NCI-H446 (cell line): ENCODE data around the gene RASA3.
"Not testable (repeated sequence)": the region's sequence is repeated elsewhere in the genome, so short reads cannot be mapped to it uniquely, and the experiment has no call there.

Experiments
- DNase-seq, 2 experiments: peaks; one replicate each; lab custom pipeline; 2025; lab: John Stamatoyannopoulos, UW

The RASA3 gene

GRCh38 chr13:113988859-113989258, 143.6 kb downstream of the RASA3 start:
- DNase-seq = not testable (repeated sequence)

DNA sequence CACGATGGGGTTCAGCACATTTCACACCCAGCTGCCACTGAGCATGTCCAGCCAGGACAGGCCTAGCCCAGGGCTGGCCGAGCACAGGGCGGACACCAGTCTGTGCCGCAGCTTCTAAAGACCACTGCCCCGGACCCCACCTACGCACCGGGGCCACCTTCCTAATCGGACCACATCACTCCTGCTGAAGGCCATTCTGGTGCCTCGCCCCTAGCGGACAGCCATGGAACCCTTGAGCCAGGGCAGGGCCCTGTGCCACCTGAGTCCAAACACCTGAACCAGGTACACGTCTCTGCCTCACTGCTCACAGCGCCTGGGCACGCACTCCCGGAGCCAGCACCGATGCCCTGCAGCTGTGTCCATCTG, 150.1 kb downstream of the RASA3 start:
- no peak for DNase-seq

GRCh38 chr13:113981611-113982295, 150.7 kb downstream of the RASA3 start:
- no peak for DNase-seq

DNA sequence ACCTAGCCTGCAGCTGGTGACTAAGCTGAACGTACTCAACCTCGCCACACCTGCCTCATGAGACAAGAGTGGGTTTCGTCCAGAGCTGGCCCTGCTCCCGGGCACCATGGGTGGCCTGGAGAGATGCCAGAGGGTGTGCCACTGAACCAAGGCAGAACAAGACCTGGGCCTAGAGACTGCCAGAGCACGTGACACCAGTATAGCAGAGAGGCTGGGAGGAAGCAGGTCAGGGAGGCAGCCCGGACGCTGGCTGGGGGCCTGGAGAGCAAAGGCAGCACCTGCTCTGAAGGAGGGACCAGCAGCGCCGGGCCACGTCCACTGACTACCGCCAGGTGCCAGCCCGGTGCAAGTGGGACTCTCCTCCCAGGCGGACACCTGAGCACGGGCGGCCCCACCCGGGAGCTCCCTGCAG, 151.2 kb downstream of the RASA3 start:
- DNase-seq = peak in 1 of 2 experiments; percentile 41

DNA sequence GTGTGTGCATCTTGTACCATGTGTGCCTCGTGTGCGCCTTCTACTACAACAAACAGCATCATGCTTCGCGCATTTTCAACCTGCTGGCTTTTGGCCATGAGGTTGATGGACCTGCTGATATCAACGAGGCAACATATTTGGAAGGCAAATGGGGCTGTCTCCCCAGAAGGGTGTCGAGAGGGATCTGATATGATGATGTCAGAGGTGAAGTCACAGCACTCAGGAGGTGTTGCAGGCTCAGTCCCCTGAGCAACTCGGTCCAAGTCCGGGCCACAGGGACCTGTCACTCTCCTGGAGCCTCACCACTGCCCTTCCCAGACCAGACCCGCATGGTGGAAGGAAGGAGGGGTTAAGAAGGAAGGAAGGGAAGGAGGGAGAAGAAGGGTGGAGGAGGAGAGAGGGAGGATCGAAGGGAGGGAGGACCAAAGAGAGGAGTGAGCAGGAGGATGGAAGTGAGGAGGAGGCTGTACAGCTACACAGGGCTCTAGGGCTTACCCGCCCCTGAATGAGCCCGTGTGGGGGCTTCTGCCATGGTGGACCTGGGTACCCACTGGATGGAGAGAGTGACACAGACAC, 151.8 kb downstream of the RASA3 start:
- no peak for DNase-seq

DNA sequence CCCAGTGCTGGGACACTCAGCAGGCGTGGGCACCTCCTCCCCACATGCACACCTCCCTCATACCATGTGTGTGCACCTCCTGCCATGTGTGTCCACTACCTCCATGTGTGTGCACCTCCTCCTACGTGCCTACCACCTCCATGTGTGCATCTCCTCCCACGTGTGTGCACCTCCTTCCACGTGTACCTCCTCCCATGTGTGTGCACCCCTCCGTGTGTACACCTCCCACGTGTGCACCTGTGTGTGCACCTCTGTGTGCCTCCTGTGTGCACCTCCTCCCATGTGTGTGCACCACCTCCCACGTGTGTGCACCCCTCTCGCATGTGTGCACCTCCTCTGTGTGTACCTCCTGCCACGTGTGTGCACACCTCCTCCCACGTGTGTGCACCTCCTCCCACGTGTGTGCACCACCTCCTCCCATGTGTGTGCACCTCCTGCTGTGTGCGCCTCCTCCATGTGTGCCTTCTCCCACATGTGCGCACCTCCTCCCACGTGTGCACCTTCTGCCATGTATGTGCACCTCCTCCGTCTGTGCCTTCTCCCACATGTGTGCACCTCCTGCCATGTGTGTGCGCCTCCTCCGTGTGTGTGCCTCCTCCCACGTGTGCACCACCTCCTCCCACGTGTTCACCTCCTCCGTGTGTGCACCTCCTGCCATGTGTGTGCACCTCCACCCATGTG, 152.5 kb downstream of the RASA3 start:
- no peak for DNase-seq

DNA sequence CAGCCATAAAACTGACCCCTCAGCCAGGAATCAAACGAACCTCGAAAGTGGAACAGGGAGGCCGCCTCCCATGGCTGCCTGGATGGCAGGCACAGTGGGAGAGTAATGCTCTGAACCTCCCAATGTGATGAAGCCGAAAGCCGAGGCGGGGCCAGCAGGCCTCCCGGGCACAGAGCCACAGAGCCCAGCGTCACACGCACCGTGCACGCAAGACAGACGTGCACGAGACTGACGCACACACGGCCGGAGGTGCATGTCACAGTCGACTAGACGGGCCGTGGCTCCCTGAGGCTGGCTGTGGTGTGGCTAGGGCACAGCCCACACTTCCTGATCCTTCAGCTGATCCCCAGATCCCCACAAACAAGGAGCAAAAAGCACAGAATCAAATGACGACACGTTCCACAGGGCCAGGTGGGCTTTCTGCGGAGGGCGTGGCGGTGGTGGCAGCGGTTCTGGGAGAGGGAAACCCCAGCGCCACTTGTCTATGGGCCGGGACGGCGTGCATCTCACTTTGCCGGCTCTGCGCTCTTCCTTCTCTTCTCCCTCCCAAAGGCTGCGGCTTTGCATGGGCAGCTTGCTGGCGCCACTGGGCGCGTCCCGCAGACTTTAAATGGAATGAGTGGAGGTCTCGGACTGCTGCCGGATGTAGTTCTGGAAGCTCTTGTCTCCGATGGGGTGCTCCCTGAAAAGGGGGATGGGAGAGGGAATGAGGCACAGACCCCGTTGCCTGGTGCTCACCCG, 153.5 kb downstream of the RASA3 start:
- DNase-seq = no peak

GRCh38 chr13:113977976-113978375, 154.4 kb downstream of the RASA3 start:
- DNase-seq = no peak

- DNase-seq = no peak
Measured at GRCh38 chr13:113976711-113977684, 155.4 kb downstream of the RASA3 start.

GRCh38 chr13:113975416-113975815, 157.0 kb downstream of the RASA3 start:
- no peak for DNase-seq

DNA sequence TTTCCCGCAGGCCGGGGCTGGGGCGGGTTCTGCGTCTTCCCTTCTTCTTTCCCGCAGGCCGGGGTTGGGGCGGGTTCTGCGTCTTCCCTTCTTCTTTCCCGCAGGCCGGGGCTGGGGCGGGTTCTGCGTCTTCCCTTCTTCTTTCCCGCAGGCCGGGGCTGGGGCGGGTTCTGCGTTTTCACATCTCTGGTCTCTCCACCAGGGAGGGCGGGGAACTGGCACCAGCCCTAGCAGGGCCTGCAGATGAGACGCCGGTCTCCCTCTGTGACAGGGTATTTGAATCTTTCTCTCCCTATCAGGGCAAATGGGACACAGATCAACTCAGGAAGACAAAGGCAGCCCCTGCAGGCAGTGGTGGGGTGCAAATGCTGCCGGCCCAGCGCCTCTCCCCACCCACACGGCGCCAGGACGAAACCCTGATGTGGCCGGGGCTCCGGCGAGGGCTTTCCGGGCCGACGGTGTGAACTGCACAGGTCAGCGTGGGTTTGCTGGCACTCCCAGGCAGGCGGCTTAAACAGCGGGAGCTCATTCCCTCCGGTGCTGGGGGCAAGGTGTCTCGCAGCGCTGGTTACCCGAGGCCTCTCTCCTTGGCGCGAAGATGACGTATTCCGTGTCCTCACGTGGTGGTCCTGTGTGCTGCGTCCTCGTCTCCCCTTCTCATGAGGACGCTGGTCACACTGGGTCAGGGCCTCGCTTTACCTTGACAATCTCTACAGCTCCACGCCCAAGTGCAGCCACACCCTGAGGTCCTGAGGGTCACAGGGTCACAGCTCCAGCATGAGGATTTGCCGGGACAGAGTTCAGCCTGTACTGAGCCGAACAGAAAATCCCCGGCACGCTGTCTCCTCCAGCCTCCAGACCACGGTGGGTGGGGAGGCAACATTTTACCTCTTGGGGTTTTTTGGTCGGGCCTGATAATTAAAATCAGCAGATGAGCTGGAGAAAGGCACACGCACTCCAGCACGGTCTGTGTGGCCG, 157.8 kb downstream of the RASA3 start:
- no peak for DNase-seq

DNA sequence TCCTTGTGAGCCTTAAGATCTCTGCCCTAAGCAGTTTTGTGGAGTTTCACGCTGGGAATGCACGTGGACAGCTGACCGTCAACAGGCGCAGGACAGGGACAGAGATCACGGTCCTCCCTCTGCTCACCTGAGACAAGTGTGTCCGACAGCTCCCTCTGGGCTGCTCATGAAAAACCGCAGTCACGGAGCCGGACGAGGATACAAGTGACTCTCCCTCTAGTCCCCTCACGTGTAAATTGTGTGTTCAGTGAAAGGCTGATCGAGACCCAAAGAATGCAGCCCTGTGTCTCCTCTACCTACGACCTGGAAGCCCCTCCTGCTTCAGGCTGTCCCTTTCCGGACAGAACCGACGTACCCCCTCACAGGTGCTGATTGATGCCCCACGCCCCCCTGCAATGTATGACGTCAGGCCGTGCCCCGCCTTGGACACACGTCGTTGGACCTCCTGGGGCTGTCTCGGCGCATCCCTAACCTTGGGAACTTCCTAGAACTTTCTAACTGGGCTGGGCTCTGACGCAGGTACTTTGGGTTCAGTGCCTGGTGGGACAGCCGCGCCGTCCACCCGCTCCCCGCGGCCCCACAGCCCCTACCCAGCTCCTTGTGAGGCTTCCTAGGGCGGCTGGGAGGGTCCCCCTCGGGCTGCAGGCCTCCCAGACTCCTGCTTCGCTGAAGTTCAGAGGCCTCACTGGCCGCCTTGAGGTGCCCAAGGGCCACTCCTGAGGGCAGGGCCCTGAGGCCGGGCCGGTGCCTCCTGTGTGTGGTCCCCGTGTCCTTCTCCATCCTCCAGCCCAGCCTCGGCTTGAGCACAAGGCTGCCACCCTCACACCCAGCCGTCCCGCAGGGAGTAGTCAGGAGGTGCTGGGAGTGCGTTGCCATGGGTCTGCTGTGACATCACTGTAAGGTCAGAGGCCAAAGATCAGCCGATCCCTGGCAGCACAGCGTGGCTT, 158.9 kb downstream of the RASA3 start, which contains the start of gene C13orf46:
Gene C13orf46 (minus strand): TSS at position 859 of the 947 bp plus-strand sequence. CDS start 79 bp downstream, at position 780.
- DNase-seq = no peak

DNA sequence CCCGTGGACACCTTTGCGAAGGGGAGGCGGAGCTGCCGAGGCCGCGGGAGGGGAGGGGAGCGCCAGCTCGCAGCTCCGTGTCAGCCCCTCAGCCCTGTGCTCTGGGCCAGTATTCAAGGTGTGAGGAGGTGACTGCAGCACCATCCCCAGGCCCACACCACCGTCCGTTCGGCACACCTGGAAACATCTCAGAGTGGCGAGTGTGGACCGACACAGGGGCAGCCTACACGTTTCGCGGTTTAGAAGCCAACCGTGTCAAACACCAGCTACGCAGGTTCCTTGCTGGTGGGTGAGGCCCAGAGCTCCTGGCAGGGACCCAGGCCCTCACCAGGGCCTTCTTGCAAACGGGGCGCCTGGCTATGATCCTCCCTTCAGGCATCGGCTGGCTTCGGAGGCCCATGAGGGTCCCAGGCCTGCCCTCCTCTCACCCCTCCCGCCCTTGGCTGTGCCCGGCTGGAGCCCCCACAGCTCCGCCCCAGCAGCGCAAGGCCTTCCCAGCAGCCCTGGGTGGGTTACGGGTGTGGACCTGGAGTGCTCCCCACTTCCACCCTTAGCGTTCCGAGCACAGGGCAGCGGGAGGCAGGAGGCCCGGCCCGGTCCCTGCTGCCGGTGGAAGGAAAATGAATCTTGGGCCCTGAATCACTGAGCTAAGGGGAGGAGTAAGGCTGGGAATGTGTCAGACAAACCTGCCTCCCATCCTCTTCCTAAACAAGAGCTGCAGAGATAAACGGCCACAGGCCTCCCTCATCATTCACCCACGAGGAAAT, 159.8 kb downstream of the RASA3 start:
- no peak for DNase-seq

- DNase-seq = no peak
Measured at GRCh38 chr13:113971471-113972231, 160.8 kb downstream of the RASA3 start.

DNA sequence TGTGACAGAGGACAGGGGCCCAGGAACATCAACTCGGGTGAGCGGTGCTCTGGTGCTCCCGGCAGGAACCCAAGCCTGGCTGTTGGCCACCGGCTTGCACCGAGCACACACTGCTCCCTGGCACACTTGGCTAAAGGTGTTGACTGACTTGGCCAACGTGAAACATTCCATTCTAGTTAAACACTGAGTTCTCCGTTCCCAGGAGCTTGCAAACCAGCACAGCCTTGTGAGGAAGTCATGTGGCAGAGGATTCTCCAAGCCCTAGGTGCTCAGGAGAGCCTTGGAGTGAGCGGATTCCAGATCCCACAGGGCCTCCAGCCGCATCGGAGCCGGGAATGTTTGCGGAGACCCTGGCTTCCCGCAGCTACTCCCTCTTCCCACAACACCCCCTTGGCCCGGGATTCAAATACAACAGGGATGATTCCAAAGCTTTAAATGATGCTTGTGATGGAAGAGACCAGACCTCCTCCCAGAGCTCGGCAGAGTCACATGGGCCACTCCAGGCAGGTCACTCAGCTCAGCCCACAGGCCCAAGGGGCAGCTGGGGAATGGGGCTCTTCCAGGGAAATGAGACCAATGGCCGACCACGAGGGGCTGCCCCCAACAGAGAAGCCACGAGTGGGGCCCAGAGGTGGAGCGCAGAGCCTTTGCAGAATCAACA, 161.5 kb downstream of the RASA3 start:
- DNase-seq = no peak

- no peak for DNase-seq
Measured at GRCh38 chr13:113969973-113970611, 162.3 kb downstream of the RASA3 start.
